Mesothelial cell of epicardium (in vitro differentiated cells): Measurements from ENCODE around the gene LRRC3. TPM values are rescaled to one million over a fixed set of nuclear protein-coding genes. Genes with fewer than 3 reads are reported as not detected.

Source experiments
- DNase-seq, 2 experiments: peaks; one replicate each; pipeline ENCODE4 v3.0.0; 2021; ENCODE audit warnings: low spot score in 2 of 2; ENCODE audit not compliant: unreplicated experiment in 2 of 2
- H3K27ac Mint-ChIP-seq: 2 replicates; pipeline ENCODE4 v1.8.0; 2021; ENCODE audit warnings: mixed read lengths
- H3K27me3 Mint-ChIP-seq: 2 replicates; pipeline ENCODE4 v1.8.0; 2021; ENCODE audit warnings: low read depth, mixed read lengths
- H3K36me3 Mint-ChIP-seq: 2 replicates; pipeline ENCODE4 v1.8.0; 2021; ENCODE audit warnings: mixed read lengths
- H3K4me1 Mint-ChIP-seq: 2 replicates; pipeline ENCODE4 v1.8.0; 2021; ENCODE audit warnings: mixed read lengths
- H3K4me3 Mint-ChIP-seq: 2 replicates; pipeline ENCODE4 v1.8.0; 2021; ENCODE audit warnings: mild to moderate bottlenecking, moderate library complexity, mixed read lengths
- H3K9me3 Mint-ChIP-seq: 2 replicates; pipeline ENCODE4 v1.8.0; 2021; ENCODE audit warnings: mixed read lengths
- total RNA-seq: library from RNA; stranded (reverse); gene quantifications from 3 replicates; pipeline ENCODE4 v1.2.1, GENCODE V29; 2021
- TF ChIP-seq, protein P1 (sequence below): fragments of 200-600 bp; sonication (generic); IDR thresholded peaks from one replicate; pipeline ENCODE4 v1.5.0; 2021; ENCODE audit warnings: antibody characterized with exemption; ENCODE audit not compliant: unreplicated experiment

Gene LRRC3
- total RNA-seq, 1 donor from 2014 or later, result 11.8 TPM

DNA sequence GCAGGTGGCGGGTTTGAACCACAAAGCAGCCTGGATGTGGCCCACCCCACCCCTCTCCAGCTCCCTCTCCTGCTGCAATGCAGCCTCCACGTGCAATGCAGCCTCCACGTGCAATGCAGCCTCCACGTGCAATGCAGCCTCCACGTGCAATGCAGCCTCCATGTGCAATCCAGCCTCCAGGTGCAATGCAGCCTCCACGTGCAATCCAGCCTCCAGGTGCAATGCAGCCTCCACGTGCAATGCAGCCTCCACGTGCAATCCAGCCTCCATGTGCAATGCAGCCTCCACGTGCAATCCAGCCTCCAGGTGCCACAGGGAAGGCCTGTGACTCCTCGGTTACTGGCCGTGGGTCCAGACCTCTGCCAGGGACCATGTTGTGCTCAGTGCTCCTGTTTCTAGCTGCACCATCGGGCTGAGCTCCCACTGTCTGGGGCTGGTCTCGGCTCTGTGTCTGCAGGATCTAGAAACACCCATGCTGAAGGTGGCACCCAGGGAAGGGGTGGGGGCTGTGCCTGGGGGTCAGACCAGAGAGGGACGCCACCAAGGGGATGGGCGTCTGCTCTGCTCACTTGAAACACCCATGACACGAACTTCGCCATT, 11.9 kb upstream of the LRRC3 start:
- Mint-ChIP-seq H3K9me3 (no peaks in the 10 kb centered on the region), H3K36me3 (no peaks in the 10 kb centered on the region), H3K27me3 (no peaks in the 10 kb centered on the region), H3K27ac (no peak overlapping the region), H3K4me3 (no peak overlapping the region), H3K4me1 (peaks cover 8% of the 10 kb centered on the region)
- DNase-seq, result peak in 1 of 2 experiments; percentile 18
- TF ChIP-seq, protein P1, sequence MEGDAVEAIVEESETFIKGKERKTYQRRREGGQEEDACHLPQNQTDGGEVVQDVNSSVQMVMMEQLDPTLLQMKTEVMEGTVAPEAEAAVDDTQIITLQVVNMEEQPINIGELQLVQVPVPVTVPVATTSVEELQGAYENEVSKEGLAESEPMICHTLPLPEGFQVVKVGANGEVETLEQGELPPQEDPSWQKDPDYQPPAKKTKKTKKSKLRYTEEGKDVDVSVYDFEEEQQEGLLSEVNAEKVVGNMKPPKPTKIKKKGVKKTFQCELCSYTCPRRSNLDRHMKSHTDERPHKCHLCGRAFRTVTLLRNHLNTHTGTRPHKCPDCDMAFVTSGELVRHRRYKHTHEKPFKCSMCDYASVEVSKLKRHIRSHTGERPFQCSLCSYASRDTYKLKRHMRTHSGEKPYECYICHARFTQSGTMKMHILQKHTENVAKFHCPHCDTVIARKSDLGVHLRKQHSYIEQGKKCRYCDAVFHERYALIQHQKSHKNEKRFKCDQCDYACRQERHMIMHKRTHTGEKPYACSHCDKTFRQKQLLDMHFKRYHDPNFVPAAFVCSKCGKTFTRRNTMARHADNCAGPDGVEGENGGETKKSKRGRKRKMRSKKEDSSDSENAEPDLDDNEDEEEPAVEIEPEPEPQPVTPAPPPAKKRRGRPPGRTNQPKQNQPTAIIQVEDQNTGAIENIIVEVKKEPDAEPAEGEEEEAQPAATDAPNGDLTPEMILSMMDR, result no peak

DNA sequence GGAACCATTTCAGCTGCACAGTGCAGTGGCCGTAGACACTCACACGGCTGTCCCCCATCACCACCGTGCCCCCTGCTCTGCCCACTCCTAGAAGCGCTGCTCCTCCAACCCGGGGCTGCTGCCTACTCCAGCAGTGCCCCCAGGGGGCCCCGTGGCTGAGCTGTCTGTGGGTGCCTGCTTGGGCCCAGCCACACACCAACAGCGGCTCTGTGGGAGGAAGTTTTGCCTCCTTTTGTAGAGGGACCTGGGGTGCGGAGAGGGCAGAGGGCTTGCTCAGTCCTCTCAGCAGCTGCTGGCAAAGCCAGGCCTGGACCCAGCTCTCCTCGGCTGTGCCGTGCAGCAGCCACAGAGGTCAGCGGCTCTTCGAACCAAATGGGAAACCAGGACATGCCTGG, 11.4 kb upstream of the LRRC3 start:
- Mint-ChIP-seq H3K36me3 (no peaks in the 10 kb centered on the region), H3K27me3 (no peaks in the 10 kb centered on the region), H3K4me3 (no peak overlapping the region)

DNA sequence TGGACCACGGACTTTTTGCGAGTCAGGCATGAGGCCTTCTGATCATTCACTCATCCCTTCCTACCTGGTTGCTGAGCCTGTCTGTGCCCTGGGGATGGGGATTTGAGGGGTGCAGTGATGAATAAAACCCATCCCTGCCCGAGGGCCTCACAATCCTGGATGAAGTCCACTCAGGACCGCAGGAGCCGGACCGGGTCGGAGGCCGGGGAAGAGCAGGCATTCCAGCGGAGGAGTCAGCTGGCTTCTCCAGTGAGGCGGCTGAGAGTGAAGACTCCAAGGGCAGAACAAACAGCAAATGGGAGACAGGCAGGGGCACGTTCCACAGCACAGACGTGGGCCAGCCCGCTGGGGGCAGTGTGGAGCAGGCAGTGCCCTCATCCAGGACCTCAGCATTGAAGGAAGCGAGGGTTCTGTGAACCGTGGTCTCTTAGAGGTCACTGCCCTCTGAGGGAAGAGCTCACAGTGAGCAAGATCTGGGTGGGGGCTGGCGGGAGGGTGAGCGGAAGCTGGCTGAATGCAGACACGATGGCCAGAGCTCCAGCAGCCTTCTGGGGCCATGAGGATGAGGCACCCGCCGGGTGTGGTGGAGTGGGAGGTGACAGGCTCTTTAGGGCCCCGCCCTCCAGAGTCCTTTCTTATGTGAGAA, 10.9 kb upstream of the LRRC3 start:
- TF ChIP-seq, protein P1, result no peak
- Mint-ChIP-seq H3K27ac (peak overlapping the region; percentile 91), H3K27me3 (no peaks in the 10 kb centered on the region), H3K4me1 (peaks cover 8% of the 10 kb centered on the region), H3K4me3 (no peak overlapping the region), H3K36me3 (no peaks in the 10 kb centered on the region), H3K9me3 (no peaks in the 10 kb centered on the region)
- peak in 1 of 2 experiments; percentile 14 for DNase-seq

More for the DNA sequence above, 11.4 kb upstream of the LRRC3 start:
- Mint-ChIP-seq H3K27ac (no peak overlapping the region), H3K9me3 (no peaks in the 10 kb centered on the region), H3K4me1 (peaks cover 8% of the 10 kb centered on the region)
- TF ChIP-seq, protein P1, result no peak
- no peak for DNase-seq

DNA sequence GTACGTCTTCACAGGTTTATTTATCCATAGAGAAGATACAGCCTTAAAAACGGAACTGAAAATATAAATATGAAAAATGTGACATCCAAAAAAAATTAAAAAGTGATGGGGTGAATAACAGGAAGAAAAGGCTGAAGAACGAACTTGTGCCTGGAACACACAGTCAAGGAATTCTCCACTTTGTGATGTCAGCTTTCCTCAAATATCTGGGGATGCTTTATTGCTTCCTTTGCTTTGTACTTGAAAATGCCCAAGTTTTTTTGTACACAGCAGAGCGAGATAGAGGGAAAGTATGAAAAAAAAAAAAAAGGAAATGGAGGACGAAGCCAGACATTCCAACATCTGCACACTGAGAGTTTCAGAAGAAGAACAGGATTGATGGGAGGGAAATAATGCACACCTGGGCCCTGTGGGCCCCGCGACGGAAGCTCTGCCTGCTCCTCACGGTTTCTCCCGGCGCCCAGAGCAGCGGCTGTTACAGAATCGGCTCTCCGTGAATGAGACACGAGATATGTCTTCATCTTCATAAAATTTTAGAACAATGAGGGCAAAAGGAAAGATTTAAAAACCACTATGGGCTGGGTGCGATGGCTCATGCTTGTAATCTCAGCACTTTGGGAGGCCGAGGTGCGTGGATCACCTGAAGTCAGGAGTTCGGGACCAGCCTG, 10.0 kb upstream of the LRRC3 start:
- Mint-ChIP-seq H3K4me3 (no peak overlapping the region), H3K27me3 (no peaks in the 10 kb centered on the region), H3K4me1 (peaks cover 8% of the 10 kb centered on the region), H3K27ac (peak overlapping the region; percentile 91), H3K9me3 (no peaks in the 10 kb centered on the region), H3K36me3 (no peaks in the 10 kb centered on the region)
- TF ChIP-seq, protein P1, result no peak
- DNase-seq, result no peak

DNA sequence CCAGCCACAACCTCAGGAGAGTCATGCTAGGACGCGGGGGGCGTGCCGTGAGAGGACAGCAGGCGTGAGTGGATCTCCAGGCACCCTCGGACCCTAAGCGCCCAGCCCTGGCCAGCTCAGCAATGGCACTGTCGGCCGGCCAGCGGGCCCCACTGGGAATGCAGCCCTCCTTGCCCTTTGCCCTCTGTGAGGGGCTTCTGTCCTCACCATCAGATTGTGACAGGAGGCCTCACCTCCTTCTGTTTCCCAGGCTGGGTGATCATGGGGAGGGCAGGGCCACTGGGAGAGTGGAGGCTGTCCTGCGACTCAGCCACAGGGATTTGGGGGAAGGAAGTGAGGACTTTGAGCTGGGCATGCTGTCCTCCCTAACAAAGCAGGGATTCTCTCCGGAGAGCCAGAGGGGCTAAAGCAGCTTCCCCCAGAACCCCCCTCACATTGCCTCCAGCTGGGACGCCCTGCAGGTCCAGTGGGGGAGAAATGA, 6.6 kb upstream of the LRRC3 start:
- H3K9me3 Mint-ChIP-seq, result peaks cover 10% of the 10 kb centered on the region
- no peak overlapping the region for H3K27ac Mint-ChIP-seq
- H3K4me1 Mint-ChIP-seq, result peaks cover 8% of the 10 kb centered on the region
- TF ChIP-seq, protein P1, result no peak
- no peaks in the 10 kb centered on the region for H3K36me3 Mint-ChIP-seq
- peaks cover 13% of the 10 kb centered on the region for H3K27me3 Mint-ChIP-seq
- DNase-seq, result peak in 1 of 2 experiments; percentile 10
- H3K4me3 Mint-ChIP-seq, result no peak overlapping the region
